DOHH2 (cell line): Measurements from ENCODE around the gene SLC12A3.
"Not testable (repeated sequence)": the region's sequence is repeated elsewhere in the genome, so short reads cannot be mapped to it uniquely, and the experiment has no call there.

Experiments used
- CTCF ChIP-seq: fragments of 200-600 bp; sonication (generic); IDR thresholded peaks from one replicate; pipeline ENCODE4 v1.5.1; 2014; ENCODE audit warnings: antibody characterized with exemption, mild to moderate bottlenecking, low read depth, low read length; ENCODE audit not compliant: poor library complexity, severe bottlenecking
- EZH2phosphoT487 ChIP-seq: fragments of 200-600 bp; sonication (generic); IDR thresholded peaks from 2 replicates; pipeline ENCODE4 v1.6.1; 2017; ENCODE audit warnings: borderline replicate concordance, mild to moderate bottlenecking, antibody characterized with exemption, low read length, moderate library complexity, mixed read lengths

- not testable (repeated sequence) for TF ChIP-seq CTCF, EZH2phosphoT487
Measured at GRCh38 chr16:56884929-56885328, 19.9 kb downstream of the SLC12A3 start.
